ENCODE data around the gene CHD9.

The CHD9 gene

DNA sequence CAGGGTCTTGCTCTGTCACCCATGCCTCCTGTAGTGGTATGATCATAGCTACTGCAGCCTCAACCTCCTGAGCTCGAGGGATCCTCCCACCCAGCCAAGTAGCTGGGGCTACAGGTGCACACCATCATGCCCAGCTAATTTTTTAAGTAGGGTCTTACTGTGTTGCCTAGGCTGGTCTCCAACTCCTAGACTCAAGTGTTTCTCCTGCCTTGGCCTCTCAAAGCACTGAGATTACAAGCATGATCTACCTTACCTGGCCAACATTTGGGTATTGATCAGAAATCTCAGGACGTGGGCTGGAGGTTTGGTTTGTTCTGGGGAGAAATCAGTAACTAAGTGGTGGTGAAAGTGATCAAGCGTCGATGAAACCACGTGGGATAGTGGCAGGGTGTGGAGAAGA, 4.1 kb downstream of the CHD9 start:
- H3K27ac ChIP-seq (ENCODE audit: low read depth, low read length): peak overlapping the region; percentile 37
- no peaks in the 10 kb centered on the region for H3K27me3 ChIP-seq (ENCODE audit: control insufficient read depth in 5 of 5, insufficient read depth in 4 of 5, low read length in 5 of 5)
- H3K36me3 ChIP-seq (ENCODE audit: control insufficient read depth in 5 of 5, insufficient read depth in 5 of 5, low read length in 5 of 5): no peaks in the 10 kb centered on the region
- no peak overlapping the region for H3K9ac ChIP-seq (ENCODE audit: low read length in 5 of 5)
- no peaks in the 10 kb centered on the region for H3K9me3 ChIP-seq (ENCODE audit: control insufficient read depth in 5 of 5, low read length in 5 of 5)
- H3K4me3 ChIP-seq (ENCODE audit: low read depth in 1 of 5, low read length in 5 of 5): no peak overlapping the region
- peaks cover 7 to 63% (median 53%) of the 10 kb centered on the region in 5 donors for H3K4me1 ChIP-seq (ENCODE audit: control insufficient read depth in 5 of 5, insufficient read depth in 5 of 5, low read length in 5 of 5)

DNA sequence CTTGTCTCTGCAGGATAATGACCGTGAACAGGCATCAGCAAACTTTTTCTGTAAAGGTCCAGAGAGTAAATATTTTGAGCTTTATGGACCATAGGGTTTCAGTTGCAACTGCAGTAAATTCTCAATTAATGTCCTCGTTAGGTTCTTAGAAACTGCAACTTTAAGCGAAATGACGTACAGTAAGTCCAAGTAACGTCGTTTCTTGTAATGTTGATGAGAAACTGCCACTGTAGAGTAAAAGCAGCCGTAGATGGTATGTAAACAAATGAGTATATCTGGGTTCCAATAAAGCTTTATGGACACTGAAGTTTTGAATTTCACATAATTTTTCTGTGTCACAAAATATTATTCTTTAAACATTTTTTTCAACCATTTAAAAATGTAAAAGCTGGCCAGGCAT, 4.9 kb downstream of the CHD9 start:
- no peaks in the 10 kb centered on the region for H3K27me3 ChIP-seq (ENCODE audit: control insufficient read depth in 5 of 5, insufficient read depth in 4 of 5, low read length in 5 of 5)

DNA sequence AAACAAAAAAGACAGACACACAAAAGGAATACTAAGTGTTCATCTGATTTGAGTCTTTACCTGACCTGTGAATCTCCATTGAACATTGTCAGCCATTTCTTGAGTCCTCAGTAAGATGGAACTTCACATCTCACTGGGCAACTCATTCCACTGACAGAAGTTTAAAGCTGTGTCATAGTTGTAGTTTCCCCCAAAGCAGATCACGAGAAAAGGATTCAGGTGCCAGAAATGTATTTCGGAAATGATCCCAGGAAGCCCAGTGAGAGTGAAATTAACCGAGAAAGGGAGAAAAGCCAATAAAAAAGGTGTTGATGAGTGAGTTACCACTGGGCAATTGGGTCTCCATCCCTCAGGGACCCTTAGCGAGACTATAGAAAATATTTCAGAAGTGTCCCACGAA, 6.5 kb downstream of the CHD9 start:
- H3K9ac ChIP-seq (ENCODE audit: low read length in 5 of 5): no peak overlapping the region

More for the DNA sequence above, 4.9 kb downstream of the CHD9 start:
- no peak overlapping the region for H3K27ac ChIP-seq (ENCODE audit: low read depth, low read length)
- H3K4me3 ChIP-seq (ENCODE audit: low read depth in 1 of 5, low read length in 5 of 5): no peak overlapping the region
- no peaks in the 10 kb centered on the region for H3K9me3 ChIP-seq (ENCODE audit: control insufficient read depth in 5 of 5, low read length in 5 of 5)
- peaks cover 7 to 64% (median 54%) of the 10 kb centered on the region in 5 donors for H3K4me1 ChIP-seq (ENCODE audit: control insufficient read depth in 5 of 5, insufficient read depth in 5 of 5, low read length in 5 of 5)
- no peak overlapping the region for H3K9ac ChIP-seq (ENCODE audit: low read length in 5 of 5)
- H3K36me3 ChIP-seq (ENCODE audit: control insufficient read depth in 5 of 5, insufficient read depth in 5 of 5, low read length in 5 of 5): no peaks in the 10 kb centered on the region

DNA sequence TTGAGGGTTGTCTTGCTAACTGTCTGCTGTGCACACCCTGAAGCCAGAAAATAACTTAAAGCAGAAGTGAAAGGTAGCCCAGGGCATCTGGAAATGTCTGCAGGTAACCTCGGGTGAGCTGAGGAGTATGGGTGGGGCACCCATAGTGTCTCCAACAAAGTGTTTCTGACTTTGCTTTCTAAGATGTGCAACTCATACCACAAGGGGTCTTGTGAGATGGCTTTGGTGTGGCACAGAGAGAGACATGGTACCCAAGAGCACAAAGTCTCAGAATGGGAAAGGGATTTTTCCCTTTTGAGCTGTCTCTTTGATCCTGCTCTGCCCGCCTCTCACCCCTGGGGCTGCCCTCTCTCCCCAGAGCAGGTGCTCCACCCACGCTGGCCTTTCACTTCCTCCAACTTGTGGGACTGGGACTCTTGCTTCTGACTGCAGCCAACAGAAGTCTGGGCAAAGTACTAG, 6.9 kb downstream of the CHD9 start:
- H3K36me3 ChIP-seq (ENCODE audit: control insufficient read depth in 5 of 5, insufficient read depth in 5 of 5, low read length in 5 of 5): peaks cover 0 to 2% (median 0%) of the 10 kb centered on the region in 5 donors
- no peak overlapping the region for H3K27ac ChIP-seq (ENCODE audit: low read depth, low read length)

More for the DNA sequence above, 6.5 kb downstream of the CHD9 start:
- no peak overlapping the region for H3K27ac ChIP-seq (ENCODE audit: low read depth, low read length)
- H3K27me3 ChIP-seq (ENCODE audit: control insufficient read depth in 5 of 5, insufficient read depth in 4 of 5, low read length in 5 of 5): no peaks in the 10 kb centered on the region
- peaks cover 10 to 65% (median 58%) of the 10 kb centered on the region in 5 donors for H3K4me1 ChIP-seq (ENCODE audit: control insufficient read depth in 5 of 5, insufficient read depth in 5 of 5, low read length in 5 of 5)
- H3K4me3 ChIP-seq (ENCODE audit: low read depth in 1 of 5, low read length in 5 of 5): no peak overlapping the region
- no peaks in the 10 kb centered on the region for H3K36me3 ChIP-seq (ENCODE audit: control insufficient read depth in 5 of 5, insufficient read depth in 5 of 5, low read length in 5 of 5)
- H3K9me3 ChIP-seq (ENCODE audit: control insufficient read depth in 5 of 5, low read length in 5 of 5): no peaks in the 10 kb centered on the region

DNA sequence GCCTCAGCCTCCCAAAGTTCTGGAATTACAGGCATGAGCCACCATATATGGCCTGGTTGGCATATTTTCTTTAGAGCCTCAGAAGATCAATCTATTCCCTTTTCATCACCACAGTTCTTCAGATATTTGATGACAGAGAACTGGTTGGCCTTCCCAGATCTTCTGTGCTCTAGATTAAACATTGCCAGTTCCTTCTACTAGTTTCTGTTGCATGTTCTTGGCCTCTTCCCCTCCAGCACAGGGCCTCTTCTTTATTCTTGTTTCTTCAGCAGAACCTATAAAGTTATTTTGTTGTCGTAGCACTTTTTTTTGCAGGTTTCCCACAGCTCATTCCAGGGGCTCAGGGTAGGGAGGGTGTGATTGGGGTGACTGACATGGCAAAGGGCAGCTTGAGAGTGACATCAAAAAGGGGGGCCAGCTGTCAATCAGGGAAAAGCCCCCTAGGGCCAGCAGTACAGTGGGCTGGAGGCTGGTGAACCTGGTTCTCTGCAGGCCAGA, 9.3 kb downstream of the CHD9 start:
- Histone ChIP-seq H3K4me1 (ENCODE audit: control insufficient read depth in 5 of 5, insufficient read depth in 5 of 5, low read length in 5 of 5) (peaks cover 7 to 51% (median 49%) of the 10 kb centered on the region in 5 donors), H3K4me3 (ENCODE audit: low read depth in 1 of 5, low read length in 5 of 5) (no peak overlapping the region), H3K27me3 (ENCODE audit: control insufficient read depth in 5 of 5, insufficient read depth in 4 of 5, low read length in 5 of 5) (no peaks in the 10 kb centered on the region), H3K36me3 (ENCODE audit: control insufficient read depth in 5 of 5, insufficient read depth in 5 of 5, low read length in 5 of 5) (peaks cover 0 to 11% (median 4%) of the 10 kb centered on the region in 5 donors), H3K9ac (ENCODE audit: low read length in 5 of 5) (no peak overlapping the region), H3K27ac (ENCODE audit: low read depth, low read length) (peak overlapping the region; percentile 58), H3K9me3 (ENCODE audit: control insufficient read depth in 5 of 5, low read length in 5 of 5) (no peaks in the 10 kb centered on the region)

More for the DNA sequence above, 6.9 kb downstream of the CHD9 start:
- H3K9me3 ChIP-seq (ENCODE audit: control insufficient read depth in 5 of 5, low read length in 5 of 5): no peaks in the 10 kb centered on the region
- H3K9ac ChIP-seq (ENCODE audit: low read length in 5 of 5): peak overlapping the region in 1 of 5 donors; percentile 9
- no peaks in the 10 kb centered on the region for H3K27me3 ChIP-seq (ENCODE audit: control insufficient read depth in 5 of 5, insufficient read depth in 4 of 5, low read length in 5 of 5)
- peaks cover 9 to 64% (median 57%) of the 10 kb centered on the region in 5 donors for H3K4me1 ChIP-seq (ENCODE audit: control insufficient read depth in 5 of 5, insufficient read depth in 5 of 5, low read length in 5 of 5)
- peak overlapping the region in 1 of 5 donors; percentile 19 for H3K4me3 ChIP-seq (ENCODE audit: low read depth in 1 of 5, low read length in 5 of 5)

DNA sequence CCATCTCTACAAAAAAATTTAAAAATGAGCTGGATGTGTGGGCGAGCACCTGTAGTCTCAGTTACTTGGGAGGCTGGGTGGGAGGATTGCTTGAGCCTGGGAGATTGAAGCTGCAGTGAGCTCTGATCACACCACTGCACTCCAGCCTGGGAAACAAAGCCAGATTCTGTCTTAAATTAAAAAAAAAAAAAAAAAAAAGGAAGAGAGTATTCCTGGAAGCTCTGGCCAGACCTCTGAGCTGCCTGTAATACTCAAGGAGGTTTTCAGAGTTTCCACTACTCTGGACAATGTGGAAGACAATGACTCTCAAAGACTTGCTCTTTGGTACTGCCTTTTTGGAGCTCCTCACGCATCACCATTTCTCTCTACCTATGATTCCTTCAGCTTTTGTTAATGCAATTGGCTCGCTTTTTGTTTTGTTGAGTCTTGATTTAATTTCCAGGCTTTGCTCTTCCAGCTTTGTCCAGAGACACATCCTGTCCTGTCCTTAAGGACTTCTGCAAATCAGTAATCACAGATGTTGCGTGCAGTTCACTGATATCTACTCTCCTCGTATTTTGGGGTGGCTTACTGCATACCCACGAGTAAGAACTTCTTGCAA, 10.8 kb downstream of the CHD9 start:
- Histone ChIP-seq H3K9me3 (ENCODE audit: control insufficient read depth in 5 of 5, low read length in 5 of 5) (no peaks in the 10 kb centered on the region), H3K27me3 (ENCODE audit: control insufficient read depth in 5 of 5, insufficient read depth in 4 of 5, low read length in 5 of 5) (no peaks in the 10 kb centered on the region), H3K36me3 (ENCODE audit: control insufficient read depth in 5 of 5, insufficient read depth in 5 of 5, low read length in 5 of 5) (peaks cover 0 to 11% (median 4%) of the 10 kb centered on the region in 5 donors), H3K9ac (ENCODE audit: low read length in 5 of 5) (no peak overlapping the region), H3K4me3 (ENCODE audit: low read depth in 1 of 5, low read length in 5 of 5) (peak overlapping the region in 2 of 5 donors; percentile 7 to 11), H3K27ac (ENCODE audit: low read depth, low read length) (peak overlapping the region; percentile 58), H3K4me1 (ENCODE audit: control insufficient read depth in 5 of 5, insufficient read depth in 5 of 5, low read length in 5 of 5) (peaks cover 7 to 58% (median 53%) of the 10 kb centered on the region in 5 donors)

DNA sequence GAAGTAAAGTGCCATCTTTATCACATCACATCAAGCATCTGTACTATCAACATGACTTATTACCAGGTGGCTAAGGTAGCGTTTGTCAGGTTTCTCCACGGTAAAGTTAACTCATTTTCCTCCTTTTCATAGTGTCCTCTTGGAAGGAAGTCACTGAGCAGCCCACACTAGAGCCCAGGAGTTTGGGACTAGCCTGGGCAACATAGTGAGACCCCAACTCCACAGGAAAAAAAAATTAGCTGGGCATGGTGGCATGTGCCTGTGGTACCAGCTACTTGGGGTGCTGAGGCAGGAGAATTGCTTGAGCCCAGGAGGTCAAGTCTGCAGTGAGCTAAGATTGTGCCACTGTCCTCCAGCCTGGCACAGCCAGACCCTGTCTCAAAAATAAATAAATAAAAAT, 12.9 kb downstream of the CHD9 start:
- Histone ChIP-seq H3K4me1 (ENCODE audit: control insufficient read depth in 5 of 5, insufficient read depth in 5 of 5, low read length in 5 of 5) (peaks cover 10 to 61% (median 52%) of the 10 kb centered on the region in 5 donors), H3K9ac (ENCODE audit: low read length in 5 of 5) (no peak overlapping the region), H3K9me3 (ENCODE audit: control insufficient read depth in 5 of 5, low read length in 5 of 5) (no peaks in the 10 kb centered on the region), H3K4me3 (ENCODE audit: low read depth in 1 of 5, low read length in 5 of 5) (no peak overlapping the region), H3K36me3 (ENCODE audit: control insufficient read depth in 5 of 5, insufficient read depth in 5 of 5, low read length in 5 of 5) (peaks cover 0 to 11% (median 4%) of the 10 kb centered on the region in 5 donors), H3K27ac (ENCODE audit: low read depth, low read length) (no peak overlapping the region), H3K27me3 (ENCODE audit: control insufficient read depth in 5 of 5, insufficient read depth in 4 of 5, low read length in 5 of 5) (no peaks in the 10 kb centered on the region)

DNA sequence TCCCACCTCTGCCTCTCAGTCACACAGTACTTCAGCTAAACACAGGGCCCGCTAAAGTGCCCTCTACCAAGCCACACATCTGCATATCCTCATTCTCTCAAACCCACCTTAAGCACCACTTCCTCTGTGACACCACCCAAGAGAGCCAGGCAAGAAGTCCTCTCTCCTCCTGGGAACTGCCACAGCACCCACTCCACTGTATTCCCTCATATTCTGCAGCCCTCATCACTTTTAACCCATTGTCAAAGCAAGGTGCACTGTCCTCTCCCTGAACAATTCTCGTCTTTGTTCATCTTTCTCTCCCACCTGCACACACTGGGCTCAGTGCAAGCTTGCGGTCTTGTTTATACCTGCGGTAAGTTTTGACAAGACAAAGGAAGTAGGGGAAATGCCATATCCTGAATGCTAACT, 13.6 kb downstream of the CHD9 start:
- no peaks in the 10 kb centered on the region for H3K9me3 ChIP-seq (ENCODE audit: control insufficient read depth in 5 of 5, low read length in 5 of 5)
- no peaks in the 10 kb centered on the region for H3K27me3 ChIP-seq (ENCODE audit: control insufficient read depth in 5 of 5, insufficient read depth in 4 of 5, low read length in 5 of 5)
- H3K4me3 ChIP-seq (ENCODE audit: low read depth in 1 of 5, low read length in 5 of 5): no peak overlapping the region
- H3K36me3 ChIP-seq (ENCODE audit: control insufficient read depth in 5 of 5, insufficient read depth in 5 of 5, low read length in 5 of 5): peaks cover 0 to 11% (median 4%) of the 10 kb centered on the region in 5 donors
- no peak overlapping the region for H3K27ac ChIP-seq (ENCODE audit: low read depth, low read length)
- no peak overlapping the region for H3K9ac ChIP-seq (ENCODE audit: low read length in 5 of 5)
- H3K4me1 ChIP-seq (ENCODE audit: control insufficient read depth in 5 of 5, insufficient read depth in 5 of 5, low read length in 5 of 5): peaks cover 10 to 66% (median 53%) of the 10 kb centered on the region in 5 donors

DNA sequence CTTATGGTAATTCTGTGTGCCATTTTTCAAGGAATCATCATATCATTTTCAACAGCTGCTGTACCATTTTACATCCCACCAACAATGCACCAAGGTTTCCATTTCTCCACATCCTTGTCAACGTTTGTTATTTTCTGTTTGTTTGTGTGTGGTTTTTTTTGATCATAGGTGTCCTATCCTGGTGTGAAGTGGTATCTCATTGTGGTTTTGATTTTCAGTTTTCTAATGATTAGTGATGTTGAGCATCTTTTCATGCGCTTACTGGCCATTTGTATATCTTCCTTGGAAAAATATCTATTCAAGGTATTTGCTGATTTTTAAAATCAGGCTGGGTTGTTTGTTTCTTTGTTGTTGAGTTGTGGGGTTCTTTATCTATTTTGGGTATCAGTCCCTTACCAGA, 15.0 kb downstream of the CHD9 start:
- Histone ChIP-seq H3K36me3 (ENCODE audit: control insufficient read depth in 5 of 5, insufficient read depth in 5 of 5, low read length in 5 of 5) (peaks cover 0 to 11% (median 4%) of the 10 kb centered on the region in 5 donors), H3K4me1 (ENCODE audit: control insufficient read depth in 5 of 5, insufficient read depth in 5 of 5, low read length in 5 of 5) (peaks cover 10 to 57% (median 44%) of the 10 kb centered on the region in 5 donors), H3K27ac (ENCODE audit: low read depth, low read length) (no peak overlapping the region), H3K9ac (ENCODE audit: low read length in 5 of 5) (no peak overlapping the region), H3K27me3 (ENCODE audit: control insufficient read depth in 5 of 5, insufficient read depth in 4 of 5, low read length in 5 of 5) (no peaks in the 10 kb centered on the region), H3K4me3 (ENCODE audit: low read depth in 1 of 5, low read length in 5 of 5) (no peak overlapping the region), H3K9me3 (ENCODE audit: control insufficient read depth in 5 of 5, low read length in 5 of 5) (no peaks in the 10 kb centered on the region)

DNA sequence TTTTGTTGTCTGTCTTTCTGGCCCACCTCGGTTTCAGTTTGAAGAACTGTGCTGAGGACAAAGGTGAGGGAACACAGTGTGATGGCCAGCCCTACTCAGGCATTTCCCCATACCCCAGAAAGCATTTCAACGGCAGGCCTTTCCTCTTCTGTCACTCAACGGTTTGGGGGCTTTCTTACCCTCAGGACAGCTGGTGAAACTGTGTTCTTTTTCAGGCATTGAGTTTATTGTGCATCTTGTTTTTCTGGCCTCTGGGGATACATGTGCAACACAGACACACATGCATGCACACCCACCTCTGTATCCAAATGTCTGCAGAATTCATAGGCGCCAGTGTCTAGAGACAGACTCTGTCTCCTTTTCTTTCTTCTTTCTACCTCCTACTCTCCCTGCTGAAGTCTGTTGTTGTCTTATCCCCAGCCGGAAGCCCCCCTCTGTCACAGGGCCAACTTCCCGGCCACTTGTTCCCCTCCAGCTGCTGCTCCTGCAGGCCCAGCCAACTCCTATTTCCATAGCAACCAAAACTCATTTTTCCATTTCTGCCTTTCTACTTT, 17.0 kb downstream of the CHD9 start:
- no peaks in the 10 kb centered on the region for H3K9me3 ChIP-seq (ENCODE audit: control insufficient read depth in 5 of 5, low read length in 5 of 5)
- peaks cover 0 to 9% (median 4%) of the 10 kb centered on the region in 5 donors for H3K36me3 ChIP-seq (ENCODE audit: control insufficient read depth in 5 of 5, insufficient read depth in 5 of 5, low read length in 5 of 5)
- peak overlapping the region; percentile 30 for H3K27ac ChIP-seq (ENCODE audit: low read depth, low read length)
- no peaks in the 10 kb centered on the region for H3K27me3 ChIP-seq (ENCODE audit: control insufficient read depth in 5 of 5, insufficient read depth in 4 of 5, low read length in 5 of 5)
- no peak overlapping the region for H3K9ac ChIP-seq (ENCODE audit: low read length in 5 of 5)
- peak overlapping the region in 4 of 5 donors; percentile 38 to 52 (median 49) for H3K4me3 ChIP-seq (ENCODE audit: low read depth in 1 of 5, low read length in 5 of 5)
- peaks cover 5 to 38% (median 25%) of the 10 kb centered on the region in 5 donors for H3K4me1 ChIP-seq (ENCODE audit: control insufficient read depth in 5 of 5, insufficient read depth in 5 of 5, low read length in 5 of 5)

All from subcutaneous abdominal adipose tissue (tissue), 5 donors.